Activated naive CD4-positive, alpha-beta T cell treated with anti-CD3 and anti-CD28 coated beads, Interleukin-2, amount 10 ng/mL, durations not matched to agents 7 days and 5 days (primary cell): ENCODE results near the gene KAZN.

ENCODE experiments used
- CTCF ChIA-PET: fragments of 350-600 bp; sonication (Branson Sonifier 250); formaldehyde crosslinking; loops from one replicate; lab custom pipeline; 2021; ENCODE audit warnings: antibody characterized with exemption; lab: Charles Lee
- DNase-seq: peaks from one replicate; pipeline ENCODE4 v3.0.0-alpha.2; 2020
- H3K27ac Mint-ChIP-seq: one replicate; pipeline ENCODE4 v1.8.0; 2021; ENCODE audit warnings: mild to moderate bottlenecking, moderate library complexity, mixed read lengths
- H3K27me3 Mint-ChIP-seq: one replicate; pipeline ENCODE4 v1.8.0; 2021; ENCODE audit warnings: mild to moderate bottlenecking, mixed read lengths
- H3K36me3 Mint-ChIP-seq: one replicate; pipeline ENCODE4 v1.8.0; 2021; ENCODE audit warnings: mixed read lengths
- H3K4me1 Mint-ChIP-seq: one replicate; pipeline ENCODE4 v1.8.0; 2021; ENCODE audit warnings: mixed read lengths
- H3K4me3 Mint-ChIP-seq: one replicate; pipeline ENCODE4 v1.8.0; 2021; ENCODE audit warnings: mild to moderate bottlenecking, moderate library complexity, mixed read lengths
- H3K9me3 Mint-ChIP-seq: one replicate; pipeline ENCODE4 v1.8.0; 2021; ENCODE audit warnings: mixed read lengths

KAZN gene

GRCh38 chr1:15023976-15024375 lies 425.5 kb downstream of the KAZN start:
- H3K4me3 Mint-ChIP-seq = no peak overlapping the region
- CTCF ChIA-PET = no interaction called here
- peaks cover 8% of the 10 kb centered on the region for H3K27me3 Mint-ChIP-seq
- no peaks in the 10 kb centered on the region for H3K4me1 Mint-ChIP-seq
- DNase-seq = no peak
- no peaks in the 10 kb centered on the region for H3K36me3 Mint-ChIP-seq
- H3K27ac Mint-ChIP-seq = no peak overlapping the region
- H3K9me3 Mint-ChIP-seq = no peaks in the 10 kb centered on the region

GRCh38 chr1:15026117-15026489 lies 427.6 kb downstream of the KAZN start:
- CTCF ChIA-PET = interaction anchor here (0.9 to 3.9 kb wide), 7 partner anchors 8 to 247 kb away, joined by 3 to 21 read pairs (median 5); no protein-coding TSS in a partner anchor
- Mint-ChIP-seq H3K27me3 (peaks cover 8% of the 10 kb centered on the region), H3K4me3 (no peak overlapping the region), H3K27ac (no peak overlapping the region), H3K9me3 (no peaks in the 10 kb centered on the region), H3K36me3 (no peaks in the 10 kb centered on the region), H3K4me1 (no peaks in the 10 kb centered on the region)
- no peak for DNase-seq

GRCh38 chr1:15027515-15027986 lies 429.1 kb downstream of the KAZN start:
- peaks cover 8% of the 10 kb centered on the region for H3K27me3 Mint-ChIP-seq
- no peaks in the 10 kb centered on the region for H3K4me1 Mint-ChIP-seq
- no peaks in the 10 kb centered on the region for H3K36me3 Mint-ChIP-seq
- no peak overlapping the region for H3K4me3 Mint-ChIP-seq
- CTCF ChIA-PET = interaction anchor here (0.6 to 3.9 kb wide), 20 partner anchors 9 to 248 kb away, joined by 3 to 21 read pairs (median 4); no protein-coding TSS in a partner anchor
- peak; percentile 57 for DNase-seq
- no peak overlapping the region for H3K27ac Mint-ChIP-seq
- H3K9me3 Mint-ChIP-seq = no peaks in the 10 kb centered on the region

- no peaks in the 10 kb centered on the region for H3K4me1 Mint-ChIP-seq
- H3K27me3 Mint-ChIP-seq = peaks cover 8% of the 10 kb centered on the region
- CTCF ChIA-PET = interaction anchor here (0.6 to 3.9 kb wide), 19 partner anchors 9 to 249 kb away, joined by 3 to 21 read pairs (median 4); no protein-coding TSS in a partner anchor
- DNase-seq = no peak
- no peak overlapping the region for H3K27ac Mint-ChIP-seq
- no peaks in the 10 kb centered on the region for H3K9me3 Mint-ChIP-seq
- H3K36me3 Mint-ChIP-seq = no peaks in the 10 kb centered on the region
- no peak overlapping the region for H3K4me3 Mint-ChIP-seq
These were observed 429.6 kb downstream of the KAZN start for GRCh38 chr1:15028102-15028501.

GRCh38 chr1:15028616-15029015 lies 430.1 kb downstream of the KAZN start:
- Mint-ChIP-seq H3K4me1 (peaks cover 5% of the 10 kb centered on the region), H3K27me3 (peaks cover 8% of the 10 kb centered on the region), H3K4me3 (no peak overlapping the region), H3K27ac (no peak overlapping the region), H3K36me3 (no peaks in the 10 kb centered on the region), H3K9me3 (no peaks in the 10 kb centered on the region)
- CTCF ChIA-PET = interaction anchor here (0.5 to 3.9 kb wide), 10 partner anchors 9 to 249 kb away, joined by 3 to 21 read pairs (median 4); no protein-coding TSS in a partner anchor
- no peak for DNase-seq

- H3K36me3 Mint-ChIP-seq = no peaks in the 10 kb centered on the region
- CTCF ChIA-PET = interaction anchor here (0.5 to 3.9 kb wide), 6 partner anchors 8 to 250 kb away, joined by 3 to 21 read pairs (median 10); no protein-coding TSS in a partner anchor
- no peak overlapping the region for H3K27ac Mint-ChIP-seq
- H3K27me3 Mint-ChIP-seq = peaks cover 8% of the 10 kb centered on the region
- peaks cover 9% of the 10 kb centered on the region for H3K4me1 Mint-ChIP-seq
- no peak for DNase-seq
- H3K4me3 Mint-ChIP-seq = no peak overlapping the region
- H3K9me3 Mint-ChIP-seq = no peaks in the 10 kb centered on the region
These were observed 430.6 kb downstream of the KAZN start for GRCh38 chr1:15029036-15029435.

GRCh38 chr1:15029786-15030185 lies 431.3 kb downstream of the KAZN start:
- Mint-ChIP-seq H3K4me3 (no peak overlapping the region), H3K36me3 (no peaks in the 10 kb centered on the region), H3K4me1 (peaks cover 11% of the 10 kb centered on the region), H3K9me3 (no peaks in the 10 kb centered on the region), H3K27me3 (peaks cover 8% of the 10 kb centered on the region), H3K27ac (no peak overlapping the region)
- DNase-seq = no peak
- CTCF ChIA-PET = interaction anchor here (2.4 kb wide), 1 partner anchor 115 kb away, joined by 7 read pairs; no protein-coding TSS in a partner anchor

- no peak overlapping the region for H3K27ac Mint-ChIP-seq
- no peaks in the 10 kb centered on the region for H3K9me3 Mint-ChIP-seq
- peaks cover 11% of the 10 kb centered on the region for H3K4me1 Mint-ChIP-seq
- CTCF ChIA-PET = interaction anchor here (0.5 to 1.9 kb wide), 2 partner anchors 16 to 670 kb away, joined by 3 to 5 read pairs; no protein-coding TSS in a partner anchor
- H3K27me3 Mint-ChIP-seq = peaks cover 4% of the 10 kb centered on the region
- no peak for DNase-seq
- no peaks in the 10 kb centered on the region for H3K36me3 Mint-ChIP-seq
- H3K4me3 Mint-ChIP-seq = no peak overlapping the region
These were observed 432.9 kb downstream of the KAZN start for GRCh38 chr1:15031251-15031933.

- H3K4me3 Mint-ChIP-seq = no peak overlapping the region
- no peaks in the 10 kb centered on the region for H3K9me3 Mint-ChIP-seq
- no peaks in the 10 kb centered on the region for H3K27me3 Mint-ChIP-seq
- no peaks in the 10 kb centered on the region for H3K36me3 Mint-ChIP-seq
- DNase-seq = no peak
- CTCF ChIA-PET = no interaction called here
- H3K27ac Mint-ChIP-seq = no peak overlapping the region
- H3K4me1 Mint-ChIP-seq = peaks cover 11% of the 10 kb centered on the region
These were observed 434.8 kb downstream of the KAZN start for GRCh38 chr1:15033264-15033663.

- H3K4me3 Mint-ChIP-seq = no peak overlapping the region
- H3K27me3 Mint-ChIP-seq = no peaks in the 10 kb centered on the region
- CTCF ChIA-PET = no interaction called here
- peaks cover 11% of the 10 kb centered on the region for H3K4me1 Mint-ChIP-seq
- no peak for DNase-seq
- H3K36me3 Mint-ChIP-seq = no peaks in the 10 kb centered on the region
- no peak overlapping the region for H3K27ac Mint-ChIP-seq
- H3K9me3 Mint-ChIP-seq = no peaks in the 10 kb centered on the region
These were observed 436.2 kb downstream of the KAZN start for GRCh38 chr1:15034656-15035055.

GRCh38 chr1:15035236-15035635 lies 436.8 kb downstream of the KAZN start:
- H3K9me3 Mint-ChIP-seq = no peaks in the 10 kb centered on the region
- CTCF ChIA-PET = interaction anchor here (0.6 kb wide), 1 partner anchor 12 kb away, joined by 3 read pairs; no protein-coding TSS in a partner anchor
- H3K27ac Mint-ChIP-seq = no peak overlapping the region
- H3K4me1 Mint-ChIP-seq = peaks cover 11% of the 10 kb centered on the region
- no peaks in the 10 kb centered on the region for H3K36me3 Mint-ChIP-seq
- no peaks in the 10 kb centered on the region for H3K27me3 Mint-ChIP-seq
- no peak overlapping the region for H3K4me3 Mint-ChIP-seq
- DNase-seq = no peak

- no peaks in the 10 kb centered on the region for H3K27me3 Mint-ChIP-seq
- CTCF ChIA-PET = interaction anchor here (1.2 to 3.0 kb wide), 2 partner anchors 9 to 268 kb away, joined by 3 to 16 read pairs; no protein-coding TSS in a partner anchor
- H3K4me1 Mint-ChIP-seq = peaks cover 11% of the 10 kb centered on the region
These were observed 437.6 kb downstream of the KAZN start for GRCh38 chr1:15036101-15036500.

GRCh38 chr1:15038232-15039016 lies 439.9 kb downstream of the KAZN start:
- peak; percentile 44 for DNase-seq
- Mint-ChIP-seq H3K4me1 (peaks cover 8% of the 10 kb centered on the region), H3K9me3 (no peaks in the 10 kb centered on the region), H3K27me3 (no peaks in the 10 kb centered on the region), H3K4me3 (no peak overlapping the region), H3K27ac (no peak overlapping the region), H3K36me3 (no peaks in the 10 kb centered on the region)
- CTCF ChIA-PET = interaction anchor here (0.5 to 3.0 kb wide), 4 partner anchors 11 to 616 kb away, joined by 3 to 16 read pairs (median 3); no protein-coding TSS in a partner anchor

More at GRCh38 chr1:15036101-15036500, 437.6 kb downstream of the KAZN start:
- H3K4me3 Mint-ChIP-seq = no peak overlapping the region
- no peak overlapping the region for H3K27ac Mint-ChIP-seq
- no peak for DNase-seq
- no peaks in the 10 kb centered on the region for H3K36me3 Mint-ChIP-seq
- H3K9me3 Mint-ChIP-seq = no peaks in the 10 kb centered on the region

GRCh38 chr1:15039017-15039648 lies 440.6 kb downstream of the KAZN start:
- no peak overlapping the region for H3K4me3 Mint-ChIP-seq
- H3K4me1 Mint-ChIP-seq = peaks cover 1% of the 10 kb centered on the region
- no peak overlapping the region for H3K27ac Mint-ChIP-seq
- H3K27me3 Mint-ChIP-seq = no peaks in the 10 kb centered on the region
- DNase-seq = no peak
- CTCF ChIA-PET = no interaction called here
- no peaks in the 10 kb centered on the region for H3K36me3 Mint-ChIP-seq
- no peaks in the 10 kb centered on the region for H3K9me3 Mint-ChIP-seq
